Measurements from ENCODE around the gene MMP2. TPM values are rescaled to one million over a fixed set of nuclear protein-coding genes. Genes with fewer than 3 reads are reported as not detected.
A peak's percentile ranks its signal among the peaks of the same experiment; 100 is the strongest.

Gene MMP2
- total RNA-seq, 1 donor from 2014 or later = 211 TPM

DNA sequence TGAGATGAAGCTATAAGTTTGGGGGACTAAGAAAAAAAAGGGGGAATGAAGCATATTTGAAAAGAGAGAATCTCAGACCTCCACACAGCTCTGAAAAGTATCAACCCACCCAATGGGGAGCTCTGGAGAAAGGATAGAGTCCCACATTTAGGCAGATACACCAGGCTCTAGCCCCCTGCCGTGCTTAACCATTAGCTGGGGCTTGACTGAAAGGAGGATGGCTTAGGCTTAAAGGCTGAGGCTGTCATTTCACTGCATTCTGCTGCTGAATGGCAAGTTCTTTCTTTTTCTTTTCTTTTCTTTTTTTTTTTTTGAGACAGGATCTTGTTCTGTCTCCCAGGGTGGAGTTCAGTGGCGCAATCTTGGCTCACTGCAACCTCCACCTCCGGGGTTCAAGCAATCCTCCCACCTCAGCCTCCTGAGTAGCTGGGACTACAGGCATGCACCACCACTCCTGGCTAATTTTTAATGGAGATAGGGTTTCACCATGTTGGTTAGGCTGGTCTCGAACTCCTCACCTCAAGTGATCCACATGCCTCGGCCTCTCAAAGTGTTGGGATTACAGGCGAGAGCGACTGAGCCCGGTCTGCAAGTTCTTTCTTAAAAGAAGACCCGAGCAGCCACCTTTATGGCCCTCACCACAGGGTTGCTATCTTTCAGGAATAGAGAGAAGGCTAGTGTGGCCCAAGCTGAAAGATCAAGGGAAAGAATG, 9.0 kb upstream of the MMP2 start:
- no peak for DNase-seq (ENCODE audit: low read depth)

DNA sequence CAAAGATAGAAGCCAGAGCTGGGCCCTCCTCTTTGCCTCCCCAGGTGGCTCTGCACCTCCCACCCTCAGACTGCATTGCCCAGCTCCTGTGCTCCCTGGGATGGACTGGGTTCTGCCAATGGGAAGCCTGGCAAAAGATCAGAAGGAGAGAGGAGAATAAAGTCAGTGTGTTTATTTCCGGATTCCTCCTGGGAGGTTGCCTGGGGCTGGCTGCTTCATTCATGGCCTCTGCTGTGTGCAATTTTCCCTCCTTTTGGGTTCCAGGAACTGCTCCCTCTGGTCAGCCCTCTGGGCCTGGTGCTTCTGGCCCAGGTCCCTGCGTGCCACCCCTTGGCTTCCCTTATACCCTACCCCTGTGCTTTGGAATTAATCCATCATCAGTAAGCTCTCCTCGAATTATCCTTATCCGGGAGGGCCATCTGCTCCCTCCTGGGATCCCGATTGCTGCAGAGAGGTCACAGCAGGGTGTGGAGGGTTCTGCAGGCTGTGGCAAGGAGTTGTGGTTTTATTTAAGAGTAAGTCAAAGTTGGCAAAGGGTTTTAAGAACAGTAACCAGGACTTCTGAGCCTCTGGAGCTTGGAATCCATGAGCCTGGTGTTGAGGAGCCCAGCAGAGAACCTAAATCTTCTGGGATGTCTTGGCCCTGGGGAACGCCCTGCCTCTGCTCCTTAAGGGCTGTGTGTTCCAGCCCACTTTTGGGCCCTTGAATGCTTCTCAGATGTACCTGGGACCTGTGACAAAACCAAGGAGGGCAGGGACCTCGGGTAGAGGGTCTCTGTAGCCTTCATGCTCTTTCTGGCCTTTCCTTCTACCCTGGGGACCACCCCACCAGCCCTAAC, 8.2 kb upstream of the MMP2 start:
- peak; percentile 23 for DNase-seq (ENCODE audit: low read depth)

DNA sequence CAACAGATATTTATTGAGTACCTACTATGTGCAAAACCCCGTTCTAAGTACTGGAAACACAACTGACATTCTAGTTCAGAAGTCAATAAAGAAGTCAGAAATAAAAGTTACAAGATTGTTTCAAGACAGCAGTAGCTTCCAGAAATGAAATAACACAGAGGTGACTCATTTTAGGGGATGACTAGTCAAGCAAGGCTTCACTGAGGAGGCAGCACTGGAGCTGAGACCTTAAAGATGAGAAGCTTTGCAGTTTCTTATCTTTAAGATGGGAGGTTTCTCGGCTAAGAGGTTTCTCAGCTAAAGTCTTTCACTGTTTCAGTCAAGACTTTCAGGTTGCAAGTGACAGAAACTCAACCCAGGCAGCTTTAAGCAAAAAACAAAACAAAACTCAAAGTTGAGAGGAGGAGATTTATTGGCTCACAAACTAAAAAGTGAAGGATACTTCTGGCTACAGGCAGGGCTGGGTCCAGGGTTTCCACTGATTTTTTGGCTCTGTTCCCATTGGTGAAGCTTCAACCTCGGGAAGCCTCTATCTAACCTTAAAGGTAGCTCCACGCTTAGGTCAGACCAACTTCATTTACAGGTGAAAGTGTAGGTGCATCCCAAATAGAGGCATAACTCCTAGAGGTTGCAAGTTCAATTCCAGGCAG, 7.4 kb upstream of the MMP2 start:
- peak; percentile 89 for DNase-seq (ENCODE audit: low read depth)

DNA sequence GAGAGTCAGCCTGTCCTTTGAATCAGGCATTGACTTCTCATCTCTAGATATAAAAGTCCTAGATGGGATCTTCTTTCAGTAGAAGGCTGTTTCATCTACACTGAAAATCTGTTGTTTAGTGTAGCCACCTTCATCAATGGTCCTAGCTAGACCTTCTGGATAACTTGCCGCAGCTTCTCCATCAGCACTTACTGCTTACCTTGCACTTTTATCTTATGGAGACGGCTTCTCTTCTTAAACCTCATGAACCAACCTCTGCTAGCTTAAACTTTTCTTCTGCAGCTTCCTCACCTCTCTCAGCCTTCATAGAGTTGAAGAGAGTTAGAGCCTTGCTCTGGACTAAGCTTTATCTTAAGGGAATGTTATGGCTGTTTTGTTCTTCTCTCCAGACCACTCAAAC, 5.4 kb upstream of the MMP2 start:
- DNase-seq (ENCODE audit: low read depth) = no peak

DNA sequence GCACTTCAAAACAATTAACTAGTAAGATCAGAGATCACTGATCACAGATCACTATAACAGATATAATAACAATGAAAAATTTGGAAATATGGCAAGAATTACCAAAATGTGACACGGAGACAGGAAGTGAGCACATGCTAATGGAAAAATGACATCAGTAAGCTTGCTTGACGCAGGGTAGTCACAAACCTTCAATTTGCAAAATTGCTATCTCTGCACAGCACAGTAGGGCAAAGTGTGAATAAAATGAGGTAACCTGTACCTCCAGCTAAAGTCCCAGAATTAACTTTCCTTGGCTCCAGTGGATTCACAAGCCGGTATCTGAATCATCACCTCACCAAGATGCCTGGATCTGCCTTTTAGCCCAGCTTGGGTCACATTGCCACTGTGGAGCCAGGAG, 4.2 kb upstream of the MMP2 start:
- no peak for DNase-seq (ENCODE audit: low read depth)

DNA sequence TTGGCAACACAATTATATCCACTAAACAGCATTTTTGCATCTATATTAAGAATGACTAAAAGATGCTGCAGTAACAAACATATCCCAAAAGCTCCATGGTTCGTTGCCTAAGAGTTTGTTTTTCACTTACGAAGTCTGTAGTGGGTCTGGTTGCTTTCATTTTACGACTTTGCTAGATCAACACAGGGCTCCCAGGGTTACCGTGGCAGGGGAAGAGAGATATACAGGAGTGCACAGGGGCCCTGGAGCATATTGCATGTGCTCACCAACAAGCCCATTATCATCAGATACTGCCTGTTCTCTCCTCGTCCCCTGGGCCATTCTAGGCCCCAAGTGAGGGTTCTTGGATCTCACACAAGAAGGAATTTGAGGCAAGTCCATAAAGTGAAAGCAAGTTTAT, 3.1 kb upstream of the MMP2 start:
- no peak for DNase-seq (ENCODE audit: low read depth)

DNA sequence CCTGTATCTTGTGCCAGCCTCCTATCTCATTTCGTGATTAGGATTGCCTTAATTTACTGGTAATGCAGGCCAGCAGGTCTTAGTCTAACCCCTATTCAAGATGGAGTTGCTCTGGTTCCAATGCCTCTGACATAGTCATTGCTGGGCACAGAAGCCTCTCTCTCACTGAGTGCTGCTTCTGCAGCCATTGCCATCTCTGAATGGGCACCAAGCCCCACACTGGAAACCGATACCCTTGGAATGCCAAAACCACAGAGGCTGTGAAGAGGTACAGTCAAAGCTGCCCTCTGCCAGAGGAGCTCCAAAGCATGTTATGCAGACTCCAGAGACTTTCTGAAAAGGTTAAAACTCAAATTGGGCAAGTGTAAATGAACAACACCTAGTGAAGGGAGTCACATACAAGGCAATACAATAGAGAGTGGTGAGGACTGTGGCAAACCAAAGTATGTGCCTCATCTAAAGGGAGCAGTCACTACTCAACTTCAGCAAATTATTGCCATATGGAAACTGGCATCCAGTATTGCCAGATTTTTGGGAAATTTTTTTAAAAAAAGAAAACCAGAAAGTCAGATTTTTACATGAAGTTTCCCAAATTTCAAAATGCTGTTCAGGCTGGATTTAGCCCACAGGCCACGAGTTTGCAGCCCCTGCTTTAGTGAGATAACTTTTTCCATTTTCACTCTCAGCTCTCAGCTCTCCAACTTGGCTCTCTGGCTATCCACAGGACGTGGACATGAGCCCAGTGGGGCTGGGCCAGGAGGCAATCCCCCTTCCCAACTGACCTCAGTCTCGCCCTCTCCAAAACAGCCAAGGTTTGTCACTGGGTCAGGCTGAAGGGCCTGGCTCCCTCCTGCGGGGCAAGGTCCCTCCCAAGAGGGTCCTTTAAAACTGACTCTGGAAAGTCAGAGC, 2.1 kb upstream of the MMP2 start:
- no peak for DNase-seq (ENCODE audit: low read depth)

DNA sequence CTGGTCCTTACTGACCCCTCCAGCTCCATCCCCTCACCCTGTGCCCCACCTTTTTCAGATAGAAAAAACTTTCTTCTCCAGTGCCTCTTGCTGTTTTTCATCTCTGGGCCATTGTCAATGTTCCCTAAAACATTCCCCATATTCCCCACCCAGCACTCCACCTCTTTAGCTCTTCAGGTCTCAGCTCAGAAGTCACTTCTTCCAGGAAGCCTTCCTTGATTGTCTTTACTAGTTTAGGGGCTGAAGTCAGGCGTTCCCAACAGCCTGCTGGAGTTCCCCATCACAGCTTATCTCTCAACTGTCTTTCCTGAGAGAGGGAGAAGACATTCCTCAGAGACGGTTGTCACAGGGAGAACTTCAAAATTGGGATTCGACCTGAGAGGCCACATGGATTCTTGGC, 1.3 kb upstream of the MMP2 start:
- no peak for DNase-seq (ENCODE audit: low read depth)

DNA sequence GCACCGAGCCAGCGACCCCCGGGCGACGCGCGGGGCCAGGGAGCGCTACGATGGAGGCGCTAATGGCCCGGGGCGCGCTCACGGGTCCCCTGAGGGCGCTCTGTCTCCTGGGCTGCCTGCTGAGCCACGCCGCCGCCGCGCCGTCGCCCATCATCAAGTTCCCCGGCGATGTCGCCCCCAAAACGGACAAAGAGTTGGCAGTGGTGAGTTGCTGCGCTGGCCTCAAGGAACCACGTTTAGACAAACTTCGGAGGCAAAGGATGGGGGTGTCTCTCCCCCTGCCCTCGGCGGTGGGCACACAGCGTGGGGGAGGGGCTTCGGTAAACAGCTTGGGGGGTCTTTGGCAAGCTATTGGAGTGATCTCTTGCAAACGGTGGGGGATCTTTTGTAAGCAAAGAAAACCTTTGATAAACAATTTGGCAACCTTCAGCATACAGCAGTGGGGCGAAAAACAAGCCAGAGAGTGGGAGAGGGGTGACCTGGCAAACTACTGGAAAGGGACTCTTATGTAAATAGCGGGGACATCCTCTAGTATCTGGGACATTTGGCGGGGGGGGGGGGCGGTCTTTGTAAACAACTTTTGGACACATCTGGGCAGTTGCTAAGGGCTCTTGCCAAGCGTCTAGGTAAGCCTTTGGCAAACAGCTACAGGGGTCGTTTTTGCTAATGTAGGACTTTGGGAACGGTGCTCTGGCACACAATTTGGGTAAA, 587 bp downstream of the MMP2 start:
- no peak for DNase-seq (ENCODE audit: low read depth)

DNA sequence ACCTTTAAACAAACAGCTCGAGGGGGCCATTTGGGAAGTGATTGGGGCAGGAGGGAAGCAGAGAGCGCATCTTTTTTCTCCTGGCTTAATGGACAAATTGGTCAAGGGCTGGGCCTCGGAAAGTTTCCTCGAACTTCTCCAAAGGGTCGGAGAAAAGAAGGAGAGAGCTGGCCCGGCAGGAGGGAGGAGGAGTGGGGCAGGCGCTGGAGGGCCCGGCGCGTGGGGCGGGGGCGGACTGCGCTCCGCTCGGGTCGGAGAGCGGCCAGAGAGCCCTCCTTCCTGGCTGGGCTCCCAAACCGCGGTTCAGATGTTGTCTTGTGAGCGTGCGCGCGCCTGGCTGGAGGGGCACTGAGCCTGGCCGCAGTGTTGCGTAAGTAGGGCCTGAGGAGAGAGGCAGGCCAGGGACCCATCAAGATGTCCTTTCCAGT, 1.2 kb downstream of the MMP2 start:
- DNase-seq (ENCODE audit: low read depth) = peak; percentile 61

DNA sequence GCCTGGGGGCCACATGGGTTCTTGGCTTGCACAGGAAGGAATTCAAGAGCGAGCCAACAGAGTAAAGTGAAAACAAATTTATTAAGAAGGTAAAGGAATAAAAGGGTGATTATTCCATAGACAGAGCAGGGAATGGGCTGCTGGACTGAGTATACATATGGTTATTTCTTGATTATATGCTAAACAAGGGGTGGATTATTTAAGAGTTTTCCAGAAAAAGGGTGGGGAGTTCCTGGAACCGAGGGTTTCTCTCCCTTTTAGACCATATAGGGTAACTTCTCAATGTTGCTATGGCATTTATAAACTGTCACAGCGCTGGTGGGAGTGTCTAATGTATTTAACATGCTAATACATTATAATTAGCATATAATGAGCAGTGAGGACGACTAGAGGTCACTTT, 2.0 kb downstream of the MMP2 start:
- no peak for DNase-seq (ENCODE audit: low read depth)

DNA sequence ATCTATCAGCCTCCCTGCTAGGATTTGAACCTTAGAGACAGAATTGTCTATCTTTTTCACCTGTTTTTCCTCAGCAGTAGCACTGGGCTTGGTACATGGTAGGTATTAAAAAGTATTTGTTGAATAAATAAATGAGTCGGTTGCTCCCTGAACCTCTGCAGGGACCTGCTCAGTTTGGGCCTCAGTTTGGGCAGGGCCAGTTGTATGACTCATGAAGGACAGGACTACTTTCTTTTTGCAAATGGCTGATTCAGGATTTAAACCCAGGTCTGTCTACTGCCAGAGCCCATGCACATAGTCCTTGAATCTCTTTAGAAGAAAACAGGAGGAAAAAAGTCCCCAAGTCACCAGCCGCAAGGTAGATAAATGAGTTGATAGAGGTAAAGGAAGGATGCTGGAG, 3.1 kb downstream of the MMP2 start:
- peak; percentile 36 for DNase-seq (ENCODE audit: low read depth)

DNA sequence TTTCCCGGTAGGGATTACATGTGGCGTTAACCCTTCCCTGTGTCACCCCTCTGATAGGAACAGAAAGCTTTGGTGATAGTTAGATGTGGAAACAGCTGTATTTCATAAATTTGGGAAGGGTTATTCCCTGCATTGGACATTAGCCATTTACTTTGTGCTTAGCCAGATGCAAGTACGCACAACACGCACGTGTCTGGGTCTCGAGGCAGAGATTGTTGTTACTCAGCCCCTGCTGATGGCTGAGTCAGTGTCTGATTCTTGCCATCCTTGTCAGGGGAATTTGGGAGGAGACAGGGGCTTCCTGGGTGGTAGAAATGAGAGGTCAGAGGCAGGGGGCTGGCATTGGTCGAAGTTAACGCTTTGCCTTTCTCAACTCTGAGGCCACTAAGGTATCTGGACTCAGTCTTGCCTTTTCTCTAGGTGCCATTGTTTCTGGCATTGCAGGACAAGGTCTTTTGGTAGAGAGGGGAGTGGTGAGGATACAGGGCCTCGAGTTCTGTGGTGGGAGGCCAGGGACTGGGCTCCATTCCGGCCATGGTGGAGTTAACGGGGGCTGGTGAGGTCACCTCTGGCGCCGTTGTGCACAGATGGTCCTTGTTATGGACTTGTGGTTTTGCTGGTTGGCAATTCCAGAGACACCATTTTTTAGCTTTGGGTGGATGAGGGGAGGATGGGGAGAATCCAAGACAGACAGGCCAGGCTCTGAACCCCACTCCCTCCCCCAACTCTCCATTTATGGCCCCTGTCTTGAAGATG, 8.2 kb downstream of the MMP2 start:
- DNase-seq (ENCODE audit: low read depth) = no peak

DNA sequence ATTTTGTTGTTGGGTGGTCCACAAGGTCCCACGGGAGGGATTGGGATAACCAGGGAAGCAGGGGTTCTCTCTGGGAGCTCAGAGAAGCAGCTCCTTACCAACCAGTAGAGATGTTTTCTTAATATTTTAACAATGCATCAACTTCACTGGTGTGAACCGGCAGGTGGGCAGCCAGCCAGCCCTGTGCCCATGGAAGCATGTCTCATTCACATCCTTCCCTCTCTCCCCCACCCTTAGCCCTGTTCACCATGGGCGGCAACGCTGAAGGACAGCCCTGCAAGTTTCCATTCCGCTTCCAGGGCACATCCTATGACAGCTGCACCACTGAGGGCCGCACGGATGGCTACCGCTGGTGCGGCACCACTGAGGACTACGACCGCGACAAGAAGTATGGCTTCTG, 9.3 kb downstream of the MMP2 start:
- DNase-seq (ENCODE audit: low read depth) = peak; percentile 42

DNA sequence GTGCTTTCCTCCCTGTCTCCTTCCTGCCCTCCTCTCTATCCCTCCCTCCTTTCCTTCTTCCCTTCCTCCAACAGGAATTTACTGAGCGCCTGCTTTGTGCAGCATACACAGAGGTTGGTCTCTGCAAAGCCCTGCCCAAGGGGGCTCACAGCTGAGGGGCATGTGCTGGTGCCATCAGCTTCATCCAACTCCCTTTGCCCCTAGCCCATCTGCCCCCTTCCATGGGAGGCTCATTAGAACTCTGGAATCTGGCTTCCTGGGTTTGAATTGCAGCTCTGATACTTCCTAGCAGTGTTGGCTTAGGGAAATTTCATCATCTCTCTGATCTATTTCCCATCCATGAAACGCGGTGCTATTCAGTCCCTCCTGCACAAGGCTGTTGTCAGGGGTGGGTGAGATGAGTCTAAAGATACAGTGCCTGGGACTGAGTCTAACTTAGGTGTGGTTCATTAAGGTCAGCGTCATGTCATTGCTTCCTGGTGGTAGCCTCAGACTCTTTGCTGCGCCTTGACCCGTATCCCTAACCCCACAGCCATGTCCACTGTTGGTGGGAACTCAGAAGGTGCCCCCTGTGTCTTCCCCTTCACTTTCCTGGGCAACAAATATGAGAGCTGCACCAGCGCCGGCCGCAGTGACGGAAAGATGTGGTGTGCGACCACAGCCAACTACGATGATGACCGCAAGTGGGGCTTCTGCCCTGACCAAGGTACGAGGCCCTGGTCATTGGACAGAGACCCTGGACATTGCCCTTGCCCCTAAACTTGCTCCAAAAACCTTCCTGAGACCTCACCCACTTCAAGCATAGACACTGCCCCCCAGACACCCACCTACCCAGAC, 10.3 kb downstream of the MMP2 start:
- no peak for DNase-seq (ENCODE audit: low read depth)

DNA sequence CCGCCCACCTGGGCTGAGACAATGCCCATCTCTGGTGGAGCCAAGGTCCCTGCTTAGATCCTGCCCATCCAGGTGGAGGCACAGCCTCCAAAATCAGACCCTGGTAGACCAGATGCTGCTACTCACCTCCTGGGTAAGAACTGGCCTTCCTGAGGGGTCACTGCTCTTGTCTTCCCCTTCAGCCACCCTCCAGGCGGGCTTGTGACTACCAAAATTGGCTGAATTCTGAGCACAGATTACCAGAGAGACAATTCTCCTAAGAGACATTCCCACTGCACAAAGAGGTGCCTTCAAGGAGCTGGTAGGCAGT, 10.9 kb downstream of the MMP2 start:
- no peak for DNase-seq (ENCODE audit: low read depth)

DNA sequence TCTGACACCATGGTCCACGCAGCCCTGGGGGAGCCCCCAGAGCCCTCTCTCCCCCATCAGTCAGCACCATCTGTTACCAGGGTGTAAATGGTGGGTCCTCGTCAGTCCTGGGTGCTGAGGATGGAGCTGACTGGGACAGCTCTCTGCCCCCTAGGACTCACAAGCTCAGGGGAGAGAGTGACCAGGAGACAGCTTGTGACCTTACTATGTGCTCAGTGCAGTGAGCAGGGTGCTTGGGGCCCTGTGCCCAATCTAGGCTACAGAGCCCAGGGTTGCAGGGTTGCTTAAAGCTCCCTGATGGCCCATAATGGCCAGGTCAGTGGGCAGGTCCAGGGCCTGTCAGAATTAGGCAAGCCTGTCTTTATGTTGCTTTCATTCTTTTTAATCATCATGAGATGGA, 11.3 kb downstream of the MMP2 start:
- DNase-seq (ENCODE audit: low read depth) = no peak

DNA sequence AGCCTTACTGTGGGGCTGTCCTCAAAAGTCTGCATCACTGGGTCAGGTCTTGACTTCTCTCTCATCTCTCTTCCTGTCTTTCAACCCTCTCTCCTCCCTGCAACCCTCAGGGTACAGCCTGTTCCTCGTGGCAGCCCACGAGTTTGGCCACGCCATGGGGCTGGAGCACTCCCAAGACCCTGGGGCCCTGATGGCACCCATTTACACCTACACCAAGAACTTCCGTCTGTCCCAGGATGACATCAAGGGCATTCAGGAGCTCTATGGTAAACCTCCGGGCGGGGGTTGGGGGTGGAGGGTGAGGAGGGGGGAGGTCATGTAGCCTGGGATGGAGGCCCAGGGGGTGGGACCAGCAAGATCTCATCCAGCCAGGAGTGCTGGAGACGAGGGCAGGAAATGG, 12.7 kb downstream of the MMP2 start:
- DNase-seq (ENCODE audit: low read depth) = no peak

DNA sequence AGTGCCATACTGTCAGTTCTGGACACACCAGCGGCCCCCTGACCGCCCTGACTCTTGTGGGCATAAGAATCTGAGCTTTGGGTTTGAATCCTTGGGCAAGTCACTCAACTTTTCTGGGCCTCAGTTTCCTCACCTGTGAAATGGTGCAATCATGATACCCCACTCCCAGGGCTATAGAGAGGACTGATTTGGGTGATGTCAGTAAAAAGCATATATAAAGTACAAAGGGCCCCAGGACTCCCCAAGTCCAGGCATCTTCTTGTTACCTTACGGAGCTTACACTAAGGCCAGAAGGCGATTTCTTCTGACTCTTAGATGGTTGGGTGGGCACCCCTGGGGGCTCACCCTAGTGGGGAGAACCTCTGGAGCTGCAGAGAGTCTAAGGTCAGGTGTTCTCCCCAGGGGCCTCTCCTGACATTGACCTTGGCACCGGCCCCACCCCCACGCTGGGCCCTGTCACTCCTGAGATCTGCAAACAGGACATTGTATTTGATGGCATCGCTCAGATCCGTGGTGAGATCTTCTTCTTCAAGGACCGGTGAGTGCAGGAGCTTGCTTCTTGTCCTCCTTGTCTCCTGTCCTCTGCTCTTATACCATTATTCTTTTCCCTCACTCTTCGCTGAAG, 13.9 kb downstream of the MMP2 start:
- DNase-seq (ENCODE audit: low read depth) = no peak

Measured in renal cortical epithelial cell (primary cell).